ENCODE measurements around the gene CDYL.

The CDYL gene

DNA sequence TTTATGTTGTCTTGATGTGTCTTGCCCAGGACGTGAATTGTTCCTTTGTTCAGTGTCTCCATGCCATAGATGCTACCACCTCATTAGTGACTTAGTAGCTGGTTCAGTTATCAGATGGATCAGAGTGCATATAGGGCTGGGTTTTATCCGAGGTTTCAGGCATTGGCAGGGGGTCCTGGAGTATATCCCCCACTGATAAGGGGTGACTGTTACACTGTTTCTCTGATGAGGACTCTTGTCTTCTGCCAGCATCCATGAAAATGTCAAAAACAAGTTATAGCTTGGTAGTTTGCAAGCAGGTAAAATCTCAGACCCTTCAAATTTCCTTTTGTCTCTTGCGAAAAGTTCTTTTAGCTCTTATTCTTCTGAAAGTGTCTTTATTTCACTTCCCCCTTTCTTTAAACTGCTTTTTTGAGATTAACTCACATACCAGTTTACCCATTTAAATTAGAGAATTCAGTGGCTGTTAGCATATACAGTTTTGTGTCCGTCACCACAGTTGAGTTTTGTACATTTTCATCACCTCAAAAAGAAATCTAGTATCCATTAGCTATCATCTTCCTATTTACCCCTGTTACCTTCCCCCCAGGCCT is 109.2 kb downstream of the CDYL start:
- no peak for DNase-seq

DNA sequence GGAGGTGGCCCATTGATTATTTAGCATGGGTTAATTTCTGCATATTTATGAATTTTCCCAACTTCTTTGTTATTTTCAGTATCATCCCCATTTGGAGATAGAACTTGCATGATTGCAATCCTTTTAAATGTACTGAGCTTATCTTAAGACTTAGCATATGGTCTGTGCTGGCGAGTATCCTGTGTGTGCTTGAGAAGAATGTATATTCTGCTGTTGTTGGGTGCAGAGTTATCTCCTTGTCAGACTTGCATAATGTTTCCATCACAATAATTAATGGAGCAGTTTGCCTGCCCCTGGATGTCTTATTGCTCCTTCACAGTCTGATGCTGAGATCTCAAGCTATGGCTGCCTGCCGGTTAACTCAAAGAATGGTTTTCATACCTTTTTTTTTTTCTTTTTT is 112.6 kb downstream of the CDYL start:
- no peak for DNase-seq

DNA sequence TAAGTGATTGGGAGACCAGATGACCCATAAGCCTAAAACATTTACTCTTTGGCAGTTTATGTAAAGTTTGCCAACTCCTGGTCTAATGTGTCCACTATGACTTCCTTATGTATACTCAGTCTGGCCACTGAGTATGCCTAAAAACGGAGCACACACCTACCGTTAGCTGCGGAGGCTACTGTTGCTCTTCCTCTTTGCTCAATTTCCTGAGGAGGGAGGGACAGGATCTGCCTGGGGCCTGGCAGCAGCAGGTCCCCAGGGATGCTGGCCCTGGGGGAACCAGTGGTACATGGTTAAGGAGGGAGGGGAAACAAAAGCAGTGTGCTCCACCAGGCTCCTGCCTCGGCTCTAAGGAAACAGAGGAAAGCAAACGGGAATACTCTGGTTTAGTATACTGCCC is 113.5 kb downstream of the CDYL start:
- no peak for DNase-seq

DNA sequence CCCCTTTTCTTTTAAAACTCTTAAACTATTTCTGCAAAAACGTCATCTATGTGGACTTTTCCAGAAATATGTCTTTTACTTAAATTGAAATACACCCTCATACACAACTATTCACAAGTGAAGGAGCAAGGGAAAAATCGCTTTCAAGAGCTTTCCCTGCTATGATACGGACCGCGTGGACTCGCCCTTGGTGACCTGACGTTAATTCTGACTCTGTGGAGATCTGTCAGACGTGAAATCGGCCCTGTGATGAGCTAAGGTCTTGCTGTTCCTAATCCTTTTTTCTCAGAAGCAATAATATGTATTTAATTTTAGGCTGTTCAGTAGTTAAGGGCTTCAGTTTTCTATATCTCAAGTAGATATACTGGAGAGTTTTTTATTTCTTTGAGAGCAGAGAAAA is 114.0 kb downstream of the CDYL start:
- DNase-seq = no peak

- DNase-seq = no peak
Measured at GRCh38 chr6:4890627-4891026, 114.4 kb downstream of the CDYL start.

DNA sequence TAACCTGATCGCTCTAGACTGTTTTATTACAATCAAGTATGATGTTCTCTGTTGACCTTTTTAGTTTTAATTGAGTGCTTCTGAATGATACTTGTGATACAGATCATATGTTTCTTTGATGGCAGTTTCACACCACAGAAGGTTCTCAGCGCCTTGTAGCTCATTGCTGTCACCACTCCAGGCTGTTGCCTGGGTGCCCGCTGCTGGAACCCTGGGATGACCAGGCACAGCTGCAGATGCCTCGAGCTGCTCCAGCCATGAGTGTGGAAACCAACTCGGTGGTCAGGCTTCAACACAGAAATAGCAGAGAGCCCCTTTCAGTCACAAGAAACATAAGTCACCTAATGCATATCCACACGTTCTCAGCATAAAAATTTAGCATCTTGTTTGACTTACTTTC is 114.9 kb downstream of the CDYL start:
- DNase-seq = no peak

DNA sequence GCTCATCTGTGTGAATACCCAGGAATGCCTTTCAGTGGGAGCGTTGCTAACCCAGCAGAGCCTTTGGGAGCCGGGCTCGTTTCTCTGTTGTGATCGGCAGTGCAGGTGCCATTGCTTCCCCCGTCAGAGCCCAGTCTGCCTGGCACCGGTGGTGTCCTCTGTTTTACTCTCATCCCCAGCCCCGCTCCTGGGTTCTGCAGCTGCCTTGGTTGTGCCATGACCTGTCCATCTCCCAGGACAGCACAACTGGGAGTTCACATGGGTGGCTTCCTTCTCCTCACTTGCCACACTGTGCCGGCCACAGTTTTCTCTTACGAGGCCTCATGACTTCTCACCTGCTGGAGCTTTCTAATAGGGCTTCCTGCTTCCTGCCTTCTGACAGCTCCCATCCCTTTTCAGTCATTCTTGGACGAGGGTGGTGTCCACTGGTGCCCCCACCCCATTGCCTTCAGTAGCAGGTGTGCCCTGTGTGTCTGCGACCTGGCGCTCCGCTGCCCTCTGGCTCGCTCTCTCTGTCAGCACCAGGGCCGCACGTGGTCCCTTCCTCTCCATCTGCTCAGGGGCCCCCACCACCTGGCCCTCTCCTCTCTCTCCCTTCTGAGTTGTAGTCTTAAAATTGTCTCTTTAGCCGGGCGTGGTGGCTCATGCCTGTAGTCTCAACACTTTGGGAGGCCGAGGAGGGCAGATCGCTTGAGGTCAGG is 116.7 kb downstream of the CDYL start:
- no peak for DNase-seq

DNA sequence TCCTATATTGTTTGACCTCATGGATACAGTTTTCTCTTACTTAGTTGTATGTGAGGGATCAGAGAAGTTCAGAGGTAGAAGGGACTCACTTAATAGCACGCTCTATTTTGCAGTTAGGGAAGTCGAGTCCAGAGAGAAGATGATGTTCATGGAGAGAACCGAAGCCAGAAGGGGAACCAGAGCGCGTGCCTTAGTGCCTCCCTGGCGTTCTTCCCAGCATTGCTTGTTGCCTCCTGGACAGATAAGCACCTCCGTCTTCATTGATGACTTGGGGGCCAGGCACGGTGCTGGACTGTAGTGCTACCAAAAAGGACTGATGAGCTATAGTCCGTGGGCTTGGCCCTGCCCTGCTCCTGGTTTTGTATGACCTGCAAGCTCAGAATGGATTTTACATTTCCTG is 117.8 kb downstream of the CDYL start:
- no peak for DNase-seq

DNA sequence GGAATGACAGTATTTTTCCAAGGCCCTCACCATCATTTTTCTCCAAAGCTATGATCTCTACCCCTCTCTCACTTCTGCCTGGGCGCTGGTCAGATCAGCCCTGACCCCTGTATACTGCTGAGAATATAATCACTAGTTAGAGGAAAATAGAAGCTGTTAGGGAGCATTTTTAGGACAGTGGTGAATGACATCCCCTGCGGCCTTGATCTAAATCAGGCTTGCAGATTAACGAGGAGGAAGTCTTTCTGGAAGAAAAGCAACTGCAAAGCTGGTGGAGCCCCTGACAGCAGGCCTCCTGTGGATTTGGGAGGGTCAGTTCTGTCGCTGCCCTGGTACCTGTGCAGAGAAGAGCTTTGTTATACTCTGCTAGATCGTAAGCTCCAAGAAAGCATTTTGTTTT is 119.8 kb downstream of the CDYL start:
- no peak for DNase-seq

GRCh38 chr6:4896401-4896800 is 120.2 kb downstream of the CDYL start:
- no peak for DNase-seq

GRCh38 chr6:4899249-4900034 is 123.2 kb downstream of the CDYL start:
- no peak for DNase-seq

GRCh38 chr6:4901386-4902061 is 125.3 kb downstream of the CDYL start:
- DNase-seq = no peak

- no peak for DNase-seq
Measured at GRCh38 chr6:4902363-4902762, 126.2 kb downstream of the CDYL start.

DNA sequence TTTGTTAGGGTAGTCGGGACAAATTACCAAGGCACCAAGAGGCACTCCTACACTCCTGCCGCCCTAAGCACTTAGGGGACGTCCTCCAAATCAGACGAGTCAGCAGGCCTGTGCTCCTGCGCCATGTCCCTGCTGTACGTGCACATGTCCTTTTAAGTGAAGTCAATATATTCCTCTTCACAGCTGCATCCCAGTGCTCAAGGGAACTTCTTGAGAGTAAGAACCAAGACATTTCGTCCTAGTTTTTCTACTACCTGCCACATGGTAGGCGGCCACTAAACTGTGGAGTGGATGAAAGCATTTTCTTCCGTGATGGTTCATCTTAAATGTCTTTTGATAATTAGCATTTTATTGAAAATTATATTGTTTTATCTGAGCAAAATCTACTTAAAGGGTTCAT is 126.9 kb downstream of the CDYL start:
- DNase-seq = no peak

GRCh38 chr6:4903751-4904370 is 127.7 kb downstream of the CDYL start:
- no peak for DNase-seq

- DNase-seq = no peak
Measured at GRCh38 chr6:4904461-4905025, 128.3 kb downstream of the CDYL start.

DNA sequence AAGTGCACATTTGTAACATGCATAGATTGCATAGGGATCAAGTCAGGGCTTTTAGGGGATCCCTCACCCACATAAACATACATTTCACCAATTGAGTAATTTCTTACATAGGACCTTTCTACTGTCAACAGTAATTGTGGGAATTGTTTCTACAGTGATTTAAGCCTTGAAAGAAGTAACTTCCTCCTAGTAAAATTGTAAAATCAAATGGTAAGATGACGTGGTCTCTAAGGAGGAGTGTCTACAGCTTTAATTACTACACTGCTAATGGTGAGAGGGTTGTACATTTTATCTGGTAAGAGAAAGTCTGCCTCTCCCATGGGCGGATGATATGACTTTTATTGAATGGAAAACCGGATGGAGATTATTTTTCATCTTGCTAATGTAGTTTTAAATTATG is 129.6 kb downstream of the CDYL start:
- no peak for DNase-seq

- DNase-seq = no peak
Measured at GRCh38 chr6:4906293-4907276, 130.4 kb downstream of the CDYL start.

DNA sequence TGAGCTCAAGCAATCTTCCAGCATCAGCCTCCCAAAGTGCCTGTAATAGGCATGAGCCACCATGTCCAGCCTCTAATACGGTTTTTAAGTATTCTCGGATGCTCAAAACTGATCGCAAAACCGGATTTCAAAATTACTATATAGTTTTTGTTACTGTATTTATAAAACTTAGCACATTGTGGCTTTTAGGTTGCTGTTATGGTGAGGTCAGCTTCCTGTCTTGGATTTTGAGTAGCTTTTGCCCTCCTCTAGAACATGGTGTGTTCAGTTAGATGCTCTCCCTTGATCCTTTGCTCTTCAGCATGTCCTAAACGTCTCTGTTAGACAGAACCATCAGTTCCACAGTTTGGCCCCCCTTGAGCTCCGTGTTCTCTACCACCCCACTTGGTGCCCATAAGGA is 131.4 kb downstream of the CDYL start:
- no peak for DNase-seq

GRCh38 chr6:4908062-4908461 is 131.9 kb downstream of the CDYL start:
- no peak for DNase-seq

DNA sequence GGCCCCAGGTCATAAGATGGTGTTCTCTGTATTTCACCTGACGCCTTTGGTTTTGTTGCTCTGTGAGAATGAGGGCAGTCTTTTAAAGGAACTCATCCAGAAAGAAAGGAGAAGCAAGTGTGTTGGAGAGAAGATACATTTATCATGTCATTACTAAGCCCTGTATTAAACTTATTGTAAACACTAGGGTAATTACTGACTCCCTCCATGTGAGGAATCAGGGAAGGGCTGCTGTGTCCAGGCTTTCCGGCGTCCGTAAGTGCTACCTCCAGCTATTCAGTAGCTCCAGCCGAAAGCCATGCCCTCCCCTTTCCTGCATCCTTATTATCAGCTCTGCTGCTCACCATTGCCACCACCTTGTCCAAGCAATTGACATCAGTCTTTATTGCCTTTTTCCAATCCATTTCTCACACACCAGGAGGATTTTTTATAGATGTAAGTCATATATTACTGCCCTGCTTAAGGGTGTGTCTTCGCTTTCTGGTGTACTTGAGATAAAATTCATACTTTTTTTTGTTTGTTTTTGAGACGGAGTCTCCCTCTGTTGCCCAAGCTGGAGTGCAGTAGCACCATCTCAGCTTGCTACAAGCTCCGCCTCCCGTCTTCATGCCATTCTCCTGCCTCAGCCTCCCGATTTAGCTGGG is 133.0 kb downstream of the CDYL start:
- DNase-seq = no peak

All from CD4-positive, alpha-beta T cell treated with Interleukin-21 for 1 hour (primary cell).